Right lung (tissue), 5 donors: ENCODE data around the gene METTL26. TPM values are rescaled to one million over a fixed set of nuclear protein-coding genes. Genes with fewer than 3 reads are reported as not detected.
A peak's percentile ranks its signal among the peaks of the same experiment; 100 is the strongest.

Source experiments
- DNase-seq, 2 donors: peaks; one replicate each; pipeline ENCODE4 v3.0.0-alpha.2; 2013
- polyA plus RNA-seq, 5 donors: library from polyadenylated mRNA; unstranded; fragments of 120-200 nt; gene quantifications; one replicate each; pipeline versions ENCODE4 v1.2.1 to v1.2.3, GENCODE V29; 2013; ENCODE audit warnings: inconsistent platforms in 1 of 5, low replicate concordance in 1 of 5; ENCODE audit not compliant: insufficient read length in 5 of 5, insufficient read depth in 1 of 5

METTL26 gene
- polyA plus RNA-seq, 5 donors, result 37.9 to 74.1 (median 49.3) TPM

DNA sequence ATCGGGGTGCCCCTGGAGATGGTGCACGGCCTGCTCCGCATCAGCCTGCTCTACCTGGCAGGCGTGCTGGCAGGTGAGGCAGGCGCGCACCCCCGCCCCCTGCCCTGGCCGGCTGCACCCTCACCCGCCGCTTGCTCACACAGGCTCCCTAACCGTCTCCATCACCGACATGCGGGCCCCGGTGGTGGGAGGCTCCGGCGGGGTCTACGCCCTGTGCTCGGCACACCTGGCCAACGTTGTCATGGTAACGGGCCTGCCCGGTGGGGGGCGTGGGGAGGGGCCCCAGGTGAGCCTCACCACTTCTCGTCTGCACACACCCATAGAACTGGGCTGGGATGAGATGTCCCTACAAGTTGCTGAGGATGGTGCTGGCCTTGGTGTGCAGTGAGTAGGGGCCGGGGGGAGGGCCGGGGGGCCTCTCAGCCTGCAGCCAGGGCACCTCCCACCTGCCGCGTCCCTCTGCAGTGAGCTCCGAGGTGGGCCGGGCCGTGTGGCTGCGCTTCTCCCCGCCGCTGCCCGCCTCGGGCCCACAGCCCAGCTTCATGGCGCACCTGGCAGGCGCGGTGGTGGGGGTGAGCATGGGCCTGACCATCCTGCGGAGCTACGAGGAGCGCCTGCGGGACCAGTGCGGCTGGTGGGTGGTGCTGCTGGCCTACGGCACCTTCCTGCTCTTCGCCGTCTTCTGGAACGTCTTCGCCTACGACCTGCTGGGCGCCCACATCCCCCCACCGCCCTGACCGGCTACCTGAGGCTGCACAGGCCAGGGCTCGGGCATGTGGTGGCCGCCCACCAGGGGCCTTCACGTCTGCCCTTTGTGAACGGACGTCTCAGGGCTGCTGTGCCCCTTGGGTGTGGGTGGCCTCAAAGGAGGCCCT lies 41.4 kb upstream of the METTL26 start:
- DNase-seq, result no peak

DNA sequence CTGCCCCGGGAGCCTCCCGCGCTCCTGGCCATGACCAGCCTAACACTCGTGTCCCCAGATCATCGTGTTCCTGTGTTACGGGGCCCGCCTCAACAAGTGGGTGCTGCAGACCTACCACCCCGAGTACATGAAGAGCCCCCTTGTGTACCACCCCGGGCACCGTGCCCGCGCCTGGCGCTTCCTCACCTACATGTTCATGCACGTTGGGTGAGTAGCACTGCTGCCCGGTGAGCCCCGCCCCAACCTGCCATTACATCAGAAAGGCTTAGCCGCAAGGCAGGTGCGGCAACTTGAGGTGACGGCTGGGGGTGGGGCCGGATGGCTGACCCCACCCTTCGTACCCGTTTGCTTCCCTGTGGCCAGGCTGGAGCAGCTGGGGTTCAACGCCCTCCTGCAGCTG lies 40.8 kb upstream of the METTL26 start:
- DNase-seq, result no peak

DNA sequence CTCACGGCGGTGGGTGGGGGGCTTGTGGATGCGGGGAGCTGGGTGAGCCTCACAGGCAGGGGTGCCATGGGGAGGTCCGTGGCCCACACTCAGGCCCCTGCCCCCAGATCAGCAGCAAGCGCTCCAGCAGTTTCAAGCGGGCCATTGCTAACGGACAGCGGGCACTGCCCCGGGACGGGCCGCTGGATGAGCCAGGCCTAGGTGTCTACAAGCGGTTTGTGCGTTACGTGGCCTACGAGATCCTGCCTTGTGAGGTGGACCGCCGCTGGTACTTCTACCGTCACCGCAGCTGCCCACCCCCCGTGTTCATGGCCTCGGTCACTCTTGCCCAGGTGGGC lies 40.4 kb upstream of the METTL26 start:
- DNase-seq, result no peak

DNA sequence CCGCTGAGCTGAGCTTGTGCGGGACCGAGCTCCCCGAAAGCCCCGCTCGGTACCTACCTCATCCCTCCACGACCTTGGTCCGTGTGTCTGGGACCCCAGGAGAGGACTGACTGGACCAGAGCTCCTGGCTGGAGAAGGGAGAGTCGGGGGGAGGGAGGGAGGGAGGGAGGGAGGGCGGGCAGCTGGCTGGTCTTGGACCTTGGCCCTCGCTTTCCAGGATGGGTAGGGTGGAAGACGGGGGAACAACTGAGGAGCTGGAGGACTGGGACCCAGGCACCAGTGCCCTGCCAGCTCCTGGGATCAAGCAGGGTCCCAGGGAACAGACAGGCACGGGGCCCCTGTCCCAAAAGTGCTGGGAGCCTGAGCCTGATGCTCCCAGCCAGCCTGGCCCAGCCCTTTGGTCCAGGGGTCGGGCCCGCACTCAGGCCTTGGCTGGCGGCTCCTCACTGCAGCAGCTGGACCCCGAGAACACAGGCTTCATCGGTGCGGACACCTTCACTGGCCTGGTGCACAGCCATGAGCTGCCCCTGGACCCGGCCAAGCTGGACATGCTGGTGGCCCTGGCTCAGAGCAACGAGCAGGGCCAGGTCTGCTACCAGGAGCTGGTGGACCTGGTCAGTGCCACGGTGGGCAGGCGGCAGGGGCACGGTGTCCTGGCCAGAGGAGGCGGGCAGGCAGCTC lies 39.9 kb upstream of the METTL26 start:
- DNase-seq, result no peak

DNA sequence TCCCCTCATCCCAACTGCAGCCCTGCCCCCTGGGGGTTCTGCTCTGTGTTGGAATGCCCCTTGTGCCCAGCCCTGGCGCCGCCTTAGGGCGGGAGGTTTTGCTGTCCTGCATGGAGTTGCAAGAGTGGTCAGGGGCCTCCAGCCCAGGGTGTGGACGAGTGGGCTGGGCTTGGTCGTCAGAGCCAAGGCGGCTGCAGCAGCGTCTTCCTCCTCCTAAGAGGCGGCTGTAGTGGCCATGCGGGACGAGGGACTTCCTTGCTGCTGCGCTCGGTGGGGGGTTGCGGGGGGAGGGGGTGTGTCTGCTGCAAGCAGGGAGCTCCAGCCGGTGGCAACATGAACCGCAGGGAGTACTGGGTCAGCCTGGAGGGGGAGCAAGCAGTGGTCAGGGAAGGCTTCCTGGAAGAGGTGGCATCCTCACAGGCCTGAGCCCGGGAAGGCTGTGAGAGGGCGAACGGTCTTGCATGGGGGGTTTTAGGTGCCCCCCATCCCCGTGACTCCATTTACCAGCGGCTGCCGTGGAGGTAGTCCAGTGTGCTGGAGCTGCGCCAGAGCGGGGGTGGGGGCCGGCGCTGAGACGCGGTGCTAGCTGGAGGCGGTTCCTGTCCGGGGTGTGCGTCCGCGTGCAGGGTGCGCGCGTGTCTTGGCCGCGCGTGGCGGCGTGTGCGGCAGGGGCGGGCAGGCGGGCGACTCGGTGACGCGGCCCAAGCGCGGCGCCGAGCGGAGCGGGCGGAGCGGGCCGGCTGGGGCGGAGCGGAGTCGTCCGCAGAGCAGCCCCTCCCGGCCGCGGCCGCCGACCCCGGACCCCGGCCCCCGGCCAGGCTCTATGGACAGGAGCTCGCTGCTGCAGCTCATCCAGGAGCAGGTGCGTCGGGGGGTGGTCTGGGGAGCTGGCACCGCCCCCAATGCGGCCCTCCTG lies 39.1 kb upstream of the METTL26 start, which contains the start of gene RHBDL1:
RHBDL1 (plus strand) TSS at position 704 of the 916 bp plus-strand sequence; CDS start at position 824, 120 bp downstream.
- DNase-seq, result no peak

DNA sequence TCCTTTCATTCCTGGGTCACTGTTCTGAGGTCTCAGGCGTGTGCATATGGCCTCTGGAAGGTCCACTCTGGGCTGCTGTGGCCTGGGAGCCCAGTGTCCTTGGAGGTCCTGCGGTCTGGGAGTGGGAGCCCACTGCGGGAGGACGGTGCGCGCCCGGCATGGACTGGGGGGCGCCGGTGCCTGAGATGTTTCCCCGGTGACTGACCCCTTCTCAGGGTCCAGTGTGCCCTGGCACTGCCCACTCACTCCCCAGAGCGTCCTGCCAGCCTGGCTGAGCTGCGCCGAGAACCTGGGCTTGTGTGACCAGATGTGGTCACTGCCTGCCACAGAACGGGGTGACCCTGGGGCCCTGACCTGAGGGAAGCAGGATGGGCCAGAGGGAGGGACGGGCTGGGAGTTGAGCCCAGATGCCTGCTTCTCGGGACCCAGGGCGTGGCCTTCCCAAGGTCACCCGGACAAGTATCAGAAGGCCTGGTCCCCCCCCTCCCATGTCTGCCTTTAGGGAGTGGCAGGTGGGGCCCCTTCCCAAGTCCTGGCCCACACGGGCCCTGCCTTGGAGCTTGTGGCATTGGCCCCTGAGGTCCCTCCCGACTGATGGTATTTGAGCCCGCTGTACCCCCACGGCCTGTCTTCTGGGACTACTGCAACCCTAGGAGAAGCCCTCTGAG lies 38.2 kb upstream of the METTL26 start:
- no peak for DNase-seq

DNA sequence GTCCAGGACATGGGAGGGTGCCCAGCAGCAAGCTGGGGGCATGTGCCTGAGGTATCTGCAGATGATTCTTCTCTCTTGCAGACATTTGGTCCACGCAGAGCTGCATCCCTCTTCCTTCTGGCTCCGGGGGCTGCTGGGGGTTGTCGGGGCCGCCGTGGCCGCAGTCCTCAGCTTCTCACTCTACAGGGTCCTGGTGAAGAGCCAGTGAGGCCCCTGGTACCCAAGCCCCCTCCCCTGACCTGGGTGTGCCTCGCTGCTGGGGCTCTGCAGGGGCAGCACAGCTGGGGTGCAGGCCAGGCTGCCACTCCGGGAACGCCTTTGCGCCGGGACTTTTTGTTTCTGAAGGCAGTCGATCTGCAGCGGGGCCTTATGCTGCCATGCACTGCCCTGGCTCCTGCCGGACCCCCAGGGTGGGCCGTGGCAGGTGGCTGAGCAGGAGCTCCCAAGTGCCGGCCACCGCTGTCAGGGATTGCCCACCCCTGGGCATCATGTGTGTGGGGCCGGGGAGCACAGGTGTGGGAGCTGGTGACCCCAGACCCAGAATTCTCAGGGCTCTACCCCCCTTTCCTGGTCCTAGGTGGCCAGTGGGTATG lies 37.4 kb upstream of the METTL26 start:
- DNase-seq, result no peak

DNA sequence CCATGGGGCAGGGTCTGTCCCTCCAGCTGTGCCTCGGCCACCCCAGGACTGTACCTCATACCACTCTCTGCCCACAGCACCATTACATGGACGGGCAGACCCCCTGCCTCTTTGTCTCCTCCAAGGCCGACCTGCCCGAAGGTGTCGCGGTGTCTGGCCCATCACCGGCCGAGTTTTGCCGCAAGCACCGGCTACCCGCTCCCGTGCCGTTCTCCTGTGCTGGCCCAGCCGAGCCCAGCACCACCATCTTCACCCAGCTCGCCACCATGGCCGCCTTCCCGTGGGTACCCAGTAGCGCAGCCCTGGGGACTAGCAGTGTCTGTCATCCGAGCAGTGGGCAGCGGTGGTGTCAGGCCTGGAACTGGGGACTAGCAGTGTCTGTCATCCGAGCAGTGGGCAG lies 36.7 kb upstream of the METTL26 start:
- DNase-seq, result no peak

DNA sequence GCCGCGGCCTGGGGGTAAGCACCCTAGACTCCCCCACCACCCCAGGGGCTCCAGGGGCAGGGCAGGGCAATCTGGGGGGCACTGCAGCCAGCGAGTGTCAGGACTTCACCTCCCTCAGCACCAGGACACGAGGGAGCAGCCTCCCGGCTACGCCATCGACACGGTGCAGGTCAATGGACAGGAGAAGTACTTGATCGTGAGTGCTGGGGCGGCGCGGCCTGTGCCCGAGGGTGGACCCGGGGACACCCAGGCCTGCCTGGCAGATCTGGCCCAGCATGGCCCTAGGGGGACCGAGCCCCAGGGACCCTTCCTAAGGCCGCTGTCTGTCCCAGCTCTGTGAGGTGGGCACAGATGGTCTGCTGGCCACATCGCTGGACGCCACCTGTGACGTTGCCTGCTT lies 36.3 kb upstream of the METTL26 start:
- DNase-seq, result no peak

DNA sequence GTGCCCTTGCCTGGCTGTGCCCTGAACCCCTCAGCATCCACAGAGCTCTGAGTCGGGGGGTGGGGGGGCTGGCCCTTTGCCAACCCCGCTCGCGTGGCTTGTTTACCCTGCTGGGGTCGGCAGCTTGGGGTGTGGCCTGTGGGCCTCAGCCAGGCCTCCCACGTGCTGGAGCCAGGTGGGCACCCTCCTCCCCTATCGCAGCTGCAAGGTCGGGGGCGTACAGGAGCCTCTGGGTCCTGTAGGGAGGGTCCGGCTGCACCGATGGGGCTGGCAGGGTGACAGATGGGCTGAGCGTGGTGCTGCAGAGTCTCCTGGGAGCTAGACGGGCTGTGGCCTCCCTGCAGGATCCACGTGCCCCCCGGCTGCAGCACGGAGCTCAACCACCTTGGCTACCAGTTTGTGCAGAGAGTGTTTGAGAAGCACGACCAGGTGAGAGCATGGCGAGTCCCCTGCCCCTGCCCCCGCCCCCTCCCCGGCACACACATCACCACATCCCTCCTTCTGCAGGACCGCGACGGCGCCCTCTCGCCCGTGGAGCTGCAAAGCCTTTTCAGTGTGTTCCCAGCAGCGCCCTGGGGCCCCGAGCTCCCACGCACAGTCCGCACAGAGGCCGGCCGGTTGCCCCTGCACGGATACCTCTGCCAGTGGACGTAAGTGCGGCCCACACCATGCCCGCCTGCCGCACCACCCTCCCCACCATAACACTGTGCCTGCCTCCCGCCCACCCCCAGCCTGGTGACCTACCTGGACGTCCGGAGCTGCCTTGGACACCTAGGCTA lies 35.4 kb upstream of the METTL26 start:
- no peak for DNase-seq

DNA sequence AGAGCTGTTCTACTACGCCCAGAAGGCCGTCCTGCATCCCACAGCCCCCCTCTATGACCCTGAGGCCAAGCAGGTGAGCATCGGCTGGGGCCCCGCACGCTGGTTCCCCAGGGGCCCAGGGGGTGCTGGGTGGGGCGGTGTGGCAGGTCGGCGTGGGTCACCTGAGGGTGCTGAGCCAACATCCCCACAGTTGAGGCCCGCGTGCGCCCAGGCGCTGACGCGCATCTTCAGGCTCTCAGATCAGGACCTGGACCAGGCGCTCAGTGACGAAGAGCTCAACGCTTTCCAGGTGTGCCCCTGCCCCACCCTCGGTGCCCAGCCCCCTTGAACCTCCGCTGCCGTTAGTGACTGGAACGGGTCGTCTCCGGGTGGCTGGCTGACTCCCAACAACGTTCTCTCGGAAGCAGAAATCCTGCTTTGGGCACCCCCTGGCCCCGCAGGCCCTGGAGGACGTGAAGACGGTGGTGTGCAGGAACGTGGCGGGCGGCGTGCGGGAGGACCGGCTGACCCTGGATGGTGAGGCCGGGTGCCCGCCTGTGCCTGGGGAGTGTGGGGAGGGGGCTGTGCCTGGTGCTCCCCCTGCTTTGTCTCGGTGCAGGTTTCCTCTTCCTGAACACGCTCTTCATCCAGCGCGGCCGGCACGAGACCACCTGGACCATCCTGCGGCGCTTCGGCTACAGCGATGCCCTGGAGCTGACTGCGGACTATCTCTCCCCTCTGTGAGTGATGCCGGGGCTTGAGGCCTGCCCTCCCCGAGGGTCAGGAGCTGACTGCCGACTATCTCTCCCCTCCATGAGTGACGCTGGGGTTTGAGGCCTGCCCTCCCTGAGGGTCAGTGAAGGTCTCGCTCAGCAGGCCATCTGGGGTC lies 34.6 kb upstream of the METTL26 start:
- DNase-seq, result no peak

DNA sequence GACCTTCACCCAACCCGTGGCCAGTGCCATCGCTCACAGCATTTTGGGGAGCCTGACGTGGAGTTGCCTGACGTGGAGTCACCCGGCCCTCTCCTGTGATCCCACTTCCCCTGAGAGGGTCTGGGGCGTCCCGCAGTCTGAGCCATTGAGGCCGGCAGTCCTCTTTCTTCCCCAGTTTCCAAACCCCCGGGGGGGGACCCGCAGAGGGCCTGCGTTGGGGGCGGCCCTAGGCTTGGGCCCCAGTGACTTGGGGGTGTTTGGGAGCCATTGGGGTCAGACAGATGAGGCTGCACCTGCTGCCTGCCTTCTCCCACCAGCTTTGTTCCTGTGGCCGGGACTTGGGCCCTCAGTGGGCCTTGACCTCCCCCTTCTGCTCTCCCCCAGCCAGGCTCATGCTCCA lies 33.6 kb upstream of the METTL26 start:
- DNase-seq, result no peak

DNA sequence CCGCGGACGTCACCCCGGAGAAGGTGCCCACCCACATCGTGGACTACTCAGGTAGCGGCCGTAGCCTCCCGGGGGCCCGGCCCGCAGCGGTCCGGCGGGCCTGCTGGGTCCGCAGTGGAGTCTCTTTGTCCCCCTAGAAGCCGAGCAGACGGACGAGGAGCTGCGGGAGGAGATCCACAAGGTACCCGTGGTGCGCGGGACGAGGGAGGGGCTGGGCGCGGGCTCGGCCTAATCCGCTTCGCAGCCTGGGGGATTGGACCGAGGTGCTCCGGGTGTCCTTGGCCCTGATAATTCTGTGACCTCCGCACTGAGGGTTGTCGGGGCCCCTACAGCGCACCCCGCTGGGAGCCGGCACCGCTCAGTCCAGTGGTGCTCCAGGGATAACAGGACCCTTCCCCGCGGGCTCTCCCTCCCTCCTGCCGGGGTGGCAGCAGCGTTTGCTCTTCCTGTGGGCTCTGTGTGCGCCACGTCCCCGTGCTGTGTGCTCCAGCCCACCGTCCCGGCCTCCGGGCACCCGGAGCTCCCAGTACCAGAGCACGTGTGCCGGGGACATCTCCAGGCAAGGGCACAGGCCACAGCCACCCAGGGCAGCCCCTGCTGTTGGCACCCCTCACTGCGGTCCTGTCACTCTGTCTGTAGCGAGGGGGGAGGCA lies 32.5 kb upstream of the METTL26 start:
- no peak for DNase-seq

DNA sequence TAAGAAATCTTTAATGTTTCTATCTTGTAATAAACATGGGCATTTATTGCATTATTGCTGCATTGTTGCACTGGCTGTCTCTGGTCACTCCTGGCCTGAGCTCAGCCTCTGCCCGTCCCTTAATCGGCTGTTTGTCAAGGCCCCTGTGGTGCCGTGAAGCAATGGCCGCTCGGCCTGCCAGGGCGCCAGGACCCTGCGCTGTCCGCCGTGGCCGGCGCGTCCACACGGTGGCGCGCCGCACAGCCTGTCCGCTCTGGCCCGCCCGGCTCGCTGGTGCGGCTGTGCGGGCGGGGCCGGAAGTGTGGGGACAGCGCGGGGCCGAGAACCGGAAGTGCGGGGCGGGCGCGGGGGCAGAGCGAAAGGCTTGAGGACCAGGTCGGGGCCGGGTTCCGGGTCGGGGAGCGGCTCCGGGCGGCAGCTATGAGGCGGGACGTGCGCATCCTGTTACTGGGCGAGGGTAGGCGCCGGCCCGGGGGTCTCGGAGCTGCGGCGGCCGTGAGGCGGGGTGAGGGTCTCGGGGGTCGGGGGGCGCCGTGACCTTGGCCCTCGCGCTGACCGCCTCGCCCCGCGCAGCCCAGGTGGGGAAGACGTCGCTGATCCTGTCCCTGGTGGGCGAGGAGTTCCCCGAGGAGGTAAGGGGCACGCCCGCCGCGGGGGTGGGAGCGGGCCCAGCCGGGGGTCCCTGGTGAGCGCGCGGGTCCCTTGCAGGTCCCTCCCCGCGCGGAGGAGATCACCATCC lies 31.8 kb upstream of the METTL26 start, which contains the start of gene RHOT2:
RHOT2 (plus strand) TSS at position 353 of the 739 bp plus-strand sequence; CDS start at position 421, 68 bp downstream.
- DNase-seq, result peak; percentile 87 to 89

DNA sequence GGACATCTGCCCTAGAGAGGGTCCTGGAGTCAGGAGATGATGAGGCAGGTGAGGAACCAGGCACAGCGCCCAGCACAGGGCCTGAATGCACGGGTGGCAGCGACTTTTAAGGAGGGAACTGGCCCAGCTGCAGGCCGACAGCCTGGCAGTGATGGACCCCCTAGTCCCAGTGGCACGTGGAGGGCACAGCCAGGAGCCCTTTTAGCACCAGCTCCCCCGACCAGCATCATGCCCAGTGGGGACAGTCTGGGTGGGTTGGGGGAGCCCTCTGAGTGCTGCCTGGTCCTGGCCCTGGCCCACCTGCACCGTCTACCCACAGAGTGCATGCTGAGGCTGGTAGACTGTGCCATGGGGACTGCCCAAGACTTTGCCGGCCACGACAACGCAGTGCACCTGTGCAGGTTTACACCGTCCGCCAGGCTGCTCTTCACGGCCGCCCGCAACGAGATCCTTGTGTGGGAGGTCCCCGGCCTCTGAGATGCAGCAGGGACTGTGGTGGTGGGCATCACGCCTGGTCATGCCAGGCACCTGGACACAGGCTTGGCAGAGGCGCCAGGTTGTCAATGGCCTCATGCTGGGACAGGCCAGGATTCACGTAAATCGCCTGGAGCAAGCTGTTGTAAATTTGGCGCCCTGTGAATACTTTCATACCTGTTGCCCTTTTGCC lies 31.1 kb upstream of the METTL26 start:
- DNase-seq, result no peak

DNA sequence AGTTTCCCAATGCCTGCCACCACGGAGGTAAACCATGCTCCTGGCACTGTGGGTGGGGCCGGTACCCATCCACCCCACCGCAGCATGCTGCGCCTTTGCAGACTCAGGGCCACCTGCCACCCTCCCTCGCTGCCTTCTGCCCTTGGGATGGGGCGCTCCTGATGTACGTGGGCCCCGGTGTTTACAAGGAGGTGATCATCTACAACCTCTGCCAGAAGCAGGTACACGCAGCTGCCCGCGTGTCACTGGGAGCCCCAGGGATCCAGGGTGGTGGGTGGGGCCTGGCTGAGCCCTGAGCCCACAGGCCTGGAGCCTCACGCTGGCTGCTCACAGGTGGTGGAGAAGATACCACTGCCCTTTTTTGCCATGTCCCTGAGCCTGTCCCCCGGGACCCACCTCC lies 30.5 kb upstream of the METTL26 start:
- no peak for DNase-seq

DNA sequence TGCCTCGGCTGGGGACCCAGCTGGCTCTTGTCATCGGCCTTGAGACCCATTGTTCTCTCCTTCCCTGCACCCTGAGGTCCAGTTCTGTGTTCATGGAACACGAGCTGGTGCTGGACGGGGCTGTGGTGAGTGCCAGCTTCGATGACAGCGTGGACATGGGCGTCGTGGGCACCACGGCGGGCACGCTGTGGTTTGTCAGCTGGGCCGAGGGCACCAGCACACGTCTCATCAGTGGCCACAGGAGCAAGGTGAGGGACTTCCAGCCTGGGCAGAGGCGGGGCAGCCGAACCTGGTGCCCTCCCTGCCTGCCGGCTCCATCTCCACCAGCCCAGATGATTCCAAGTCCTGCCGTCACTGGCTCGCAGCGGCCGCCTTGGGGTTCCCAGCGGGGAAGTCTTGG lies 26.5 kb upstream of the METTL26 start:
- no peak for DNase-seq
